Panc1 (cell line): ENCODE data around the gene AGPAT4. TPM values are rescaled to one million over a fixed set of nuclear protein-coding genes. Genes with fewer than 3 reads are reported as not detected.

Experiments
- ATAC-seq: fragments of 200-7000 bp; cut with Tn5 transposase; 2 replicates; pipeline ENCODE4 v1.9.1; 2020; ENCODE audit warnings: mild to moderate bottlenecking, moderate library complexity
- BruUV-seq: library from RNA; stranded (reverse); fragments of 400-500 nt; replicated peaks from 2 replicates; lab custom pipeline; 2021; lab: Mats Ljungman, UMichigan
- CTCF ChIA-PET: fragments of 300-600 bp; sonication (Branson Sonifier 250); formaldehyde crosslinking; loops from one replicate; lab custom pipeline; 2022; ENCODE audit warnings: antibody characterized with exemption; lab: Charles Lee
- POLR2A ChIA-PET: fragments of 300-600 bp; sonication (Branson Sonifier 250); formaldehyde crosslinking; loops from one replicate; lab custom pipeline; 2022; ENCODE audit warnings: antibody characterized with exemption; lab: Charles Lee
- DNase-seq: peaks from one replicate; pipeline ENCODE4 v3.0.0-alpha.2; 2010; ENCODE audit warnings: low read depth, low spot score
- H3K27ac ChIP-seq: 2 replicates; pipeline ENCODE4 v1.5.1; 2011; ENCODE audit warnings: mild to moderate bottlenecking, low read length, inconsistent platforms
- H3K27me3 ChIP-seq: fragments of 200-500 bp; sonication (Bioruptor generic); 2 replicates; pipeline ENCODE4 v1.6.0; 2014; ENCODE audit warnings: low read length, inconsistent platforms; ENCODE audit not compliant: control insufficient read depth, insufficient read depth
- H3K36me3 ChIP-seq: fragments of 200-500 bp; sonication (Bioruptor generic); 2 replicates; pipeline ENCODE4 v1.5.1; 2014; ENCODE audit warnings: inconsistent platforms, mild to moderate bottlenecking, low read length, moderate library complexity; ENCODE audit not compliant: control insufficient read depth, insufficient read depth
- H3K4me1 ChIP-seq: 2 replicates; pipeline ENCODE4 v1.5.1; 2011; ENCODE audit warnings: inconsistent platforms, mild to moderate bottlenecking, low read length, moderate library complexity; ENCODE audit not compliant: control insufficient read depth, insufficient read depth
- H3K4me3 ChIP-seq, 2 experiments: 2 replicates each; pipeline ENCODE4 v1.5.1; 2011 to 2012; ENCODE audit warnings: low read depth in 2 of 2, low read length in 2 of 2, mild to moderate bottlenecking in 2 of 2, inconsistent platforms in 1 of 2, moderate library complexity in 1 of 2
- H3K9me3 ChIP-seq: fragments of 200-500 bp; sonication (Bioruptor generic); 2 replicates; pipeline ENCODE4 v1.5.1; 2014; ENCODE audit warnings: low read depth, mild to moderate bottlenecking, inconsistent platforms, low read length, moderate library complexity; ENCODE audit not compliant: control insufficient read depth, insufficient read depth
- CTCF ChIP-seq: fragments of 450-650 bp; IDR thresholded peaks from 2 replicates; pipeline ENCODE4 v1.5.1; 2017; ENCODE audit warnings: mild to moderate bottlenecking
- POLR2AphosphoS5 ChIP-seq: IDR thresholded peaks from 2 replicates; pipeline ENCODE4 v1.6.1; 2012; ENCODE audit warnings: mild to moderate bottlenecking, low read depth, low read length, moderate library complexity
- REST ChIP-seq, 2 experiments: IDR thresholded peaks; 2 replicates each; pipeline ENCODE4 v1.6.1; 2011 to 2012; ENCODE audit warnings: low read depth in 2 of 2, control low read depth in 1 of 2, low read length in 1 of 2, mild to moderate bottlenecking in 1 of 2, moderate library complexity in 1 of 2; ENCODE audit not compliant: insufficient read depth in 1 of 2
- SIN3A ChIP-seq: IDR thresholded peaks from 2 replicates; pipeline ENCODE4 v1.6.1; 2012; ENCODE audit warnings: low read depth, mild to moderate bottlenecking, low read length, moderate library complexity, borderline replicate concordance; ENCODE audit not compliant: insufficient read depth
- TCF7L2 ChIP-seq: IDR thresholded peaks from 2 replicates; pipeline ENCODE4 v1.6.1; 2011; ENCODE audit warnings: mild to moderate bottlenecking, low read depth, low read length, inconsistent platforms
- in situ Hi-C: cut with HindIII; loops from 2 replicates; pipeline ENCODE4 v1.10.0; 2016; ENCODE audit warnings: low sequenced_read_pairs, low pct_unique_long_range_greater_than_20kb
- intact Hi-C: fragments of 100-400 bp; cut with micrococcal nuclease; formaldehyde crosslinking; loops from one replicate; pipeline ENCODE4 v1.10.0; 2022; ENCODE audit not compliant: unreplicated experiment
- total RNA-seq: library from RNA; stranded (reverse); gene quantifications from one replicate; pipeline ENCODE4 v1.2.1, GENCODE V29; 2021; ENCODE audit not compliant: unreplicated experiment

The AGPAT4 gene
- total RNA-seq, 1 experiment from 2014 or later: 12.9 TPM

- Histone ChIP-seq H3K36me3 (no peaks in the 10 kb centered on the region), H3K9me3 (no peaks in the 10 kb centered on the region), H3K27ac (no peak overlapping the region), H3K27me3 (no peaks in the 10 kb centered on the region), H3K4me1 (peaks cover 6% of the 10 kb centered on the region; the same call in 1 of the 2 replicates), H3K4me3 (no peak overlapping the region)
- ATAC-seq (no peak), DNase-seq (no peak)
- ChIA-PET POLR2A (interaction anchor here (0.9 to 1.1 kb wide), 2 partner anchors 10 to 13 kb away, joined by 3 read pairs; partner anchors contain the start of gene AGPAT4), CTCF (interaction anchor here (1.1 kb wide), 1 partner anchor 112 kb away, joined by 3 read pairs; no protein-coding TSS in a partner anchor)
- intact Hi-C loops: no loop called here
- no TSS peak for BruUV-seq
- TF ChIP-seq REST (IDR thresholded peaks at IDR 0.05; ENCODE audit: insufficient read depth in 1 of 2, low read depth in 2 of 2, low read length in 1 of 2) (no peak), TCF7L2 (no peak), SIN3A (no peak), POLR2AphosphoS5 (no peak), CTCF (no peak)
- in situ Hi-C loops: no loop called here
These were observed 12.5 kb downstream of the AGPAT4 start for GRCh38 chr6:161261325-161261724.

GRCh38 chr6:161259302-161259701 lies 14.6 kb downstream of the AGPAT4 start:
- DNase-seq: no peak
- Histone ChIP-seq H3K27ac (no peak overlapping the region), H3K4me3 (no peak overlapping the region), H3K4me1 (peaks cover 6% of the 10 kb centered on the region; the same call in 1 of the 2 replicates), H3K36me3 (no peaks in the 10 kb centered on the region), H3K9me3 (no peaks in the 10 kb centered on the region), H3K27me3 (no peaks in the 10 kb centered on the region)
- intact Hi-C loops: no loop called here
- no TSS peak for BruUV-seq
- TF ChIP-seq POLR2AphosphoS5: no peak
- no peak for TF ChIP-seq CTCF
- TF ChIP-seq SIN3A: no peak
- no peak for TF ChIP-seq REST (IDR thresholded peaks at IDR 0.05; ENCODE audit: insufficient read depth in 1 of 2, low read depth in 2 of 2, low read length in 1 of 2)
- no peak for TF ChIP-seq TCF7L2
- ChIA-PET POLR2A (no interaction called here), CTCF (no interaction called here)
- ATAC-seq: no peak
- in situ Hi-C loops: no loop called here
